Measurements from ENCODE around the gene ZC3H7B. TPM values are rescaled to one million over a fixed set of nuclear protein-coding genes. Genes with fewer than 3 reads are reported as not detected.

Gene ZC3H7B
- total RNA-seq, 1 experiment from 2014 or later: 34.8 TPM

DNA sequence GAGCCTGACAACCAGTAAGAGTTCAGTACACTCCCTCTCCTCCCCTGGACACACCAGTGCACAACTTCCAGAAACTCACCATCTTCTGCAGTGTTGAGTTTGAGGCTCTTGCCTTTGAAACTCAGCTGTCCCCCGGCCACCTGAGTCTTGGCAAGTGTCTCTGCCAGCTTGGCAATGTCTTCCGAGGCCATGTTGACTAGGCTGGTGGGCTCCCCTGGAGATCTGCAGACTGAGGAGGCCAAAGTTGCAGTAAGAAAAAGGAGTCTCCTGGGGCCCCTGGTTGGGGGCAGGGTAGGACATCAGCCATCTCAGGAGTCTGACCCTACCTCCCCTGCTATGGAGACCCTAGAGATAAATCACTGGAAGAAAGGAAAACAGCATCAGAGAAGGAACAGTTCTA lies 20.5 kb upstream of the ZC3H7B start:
- ATAC-seq (no peak), DNase-seq (no peak)
- H3K4me3 ChIP-seq (ENCODE audit: low read length): no peak overlapping the region
- H3K4me2 ChIP-seq (ENCODE audit: low read length): no peak overlapping the region
- ChIA-PET POLR2A (ENCODE audit: unreplicated experiment) (no interaction called here), CTCF (interaction anchor here (0.6 kb wide), 1 partner anchor 84 kb away, joined by 5 read pairs; no protein-coding TSS in a partner anchor)
- H3K79me2 ChIP-seq (ENCODE audit: low read length): peaks cover 65% of the 10 kb centered on the region
- H3F3A ChIP-seq (ENCODE audit: low read length, unreplicated experiment): no peaks in the 10 kb centered on the region
- no peaks in the 10 kb centered on the region for H3K27me3 ChIP-seq (ENCODE audit: low read length)
- peaks cover 38% of the 10 kb centered on the region for H3K36me3 ChIP-seq (ENCODE audit: low read depth, low read length)
- no peaks in the 10 kb centered on the region for H3K9me2 ChIP-seq (replicated peaks; ENCODE audit: low read length)
- TF ChIP-seq EZH2phosphoT487 (IDR thresholded peaks at IDR 0.05; ENCODE audit: borderline replicate concordance, low read length): no peak
- no peak for TF ChIP-seq EZH2 (IDR thresholded peaks at IDR 0.05; ENCODE audit: low read length, unreplicated experiment)
- TF ChIP-seq, protein P1, sequence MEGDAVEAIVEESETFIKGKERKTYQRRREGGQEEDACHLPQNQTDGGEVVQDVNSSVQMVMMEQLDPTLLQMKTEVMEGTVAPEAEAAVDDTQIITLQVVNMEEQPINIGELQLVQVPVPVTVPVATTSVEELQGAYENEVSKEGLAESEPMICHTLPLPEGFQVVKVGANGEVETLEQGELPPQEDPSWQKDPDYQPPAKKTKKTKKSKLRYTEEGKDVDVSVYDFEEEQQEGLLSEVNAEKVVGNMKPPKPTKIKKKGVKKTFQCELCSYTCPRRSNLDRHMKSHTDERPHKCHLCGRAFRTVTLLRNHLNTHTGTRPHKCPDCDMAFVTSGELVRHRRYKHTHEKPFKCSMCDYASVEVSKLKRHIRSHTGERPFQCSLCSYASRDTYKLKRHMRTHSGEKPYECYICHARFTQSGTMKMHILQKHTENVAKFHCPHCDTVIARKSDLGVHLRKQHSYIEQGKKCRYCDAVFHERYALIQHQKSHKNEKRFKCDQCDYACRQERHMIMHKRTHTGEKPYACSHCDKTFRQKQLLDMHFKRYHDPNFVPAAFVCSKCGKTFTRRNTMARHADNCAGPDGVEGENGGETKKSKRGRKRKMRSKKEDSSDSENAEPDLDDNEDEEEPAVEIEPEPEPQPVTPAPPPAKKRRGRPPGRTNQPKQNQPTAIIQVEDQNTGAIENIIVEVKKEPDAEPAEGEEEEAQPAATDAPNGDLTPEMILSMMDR (conservative IDR thresholded peaks at IDR 0.05; ENCODE audit: low read depth, low read length): no peak
- peaks cover 23% of the 10 kb centered on the region for H4K20me1 ChIP-seq (ENCODE audit: low read length)
- H3K9ac ChIP-seq (ENCODE audit: low read length): no peak overlapping the region
- H2AFZ ChIP-seq (ENCODE audit: low read length): no peak overlapping the region
- no TSS peak for BruUV-seq (replicated peaks)
- H3K9me3 ChIP-seq (ENCODE audit: low read length): no peaks in the 10 kb centered on the region
- peaks cover 9% of the 10 kb centered on the region for H3K4me1 ChIP-seq (ENCODE audit: insufficient read depth, low read length)
- intact Hi-C loops (cut with micrococcal nuclease): no loop called here
- H3K27ac ChIP-seq (ENCODE audit: low read length): no peak overlapping the region

DNA sequence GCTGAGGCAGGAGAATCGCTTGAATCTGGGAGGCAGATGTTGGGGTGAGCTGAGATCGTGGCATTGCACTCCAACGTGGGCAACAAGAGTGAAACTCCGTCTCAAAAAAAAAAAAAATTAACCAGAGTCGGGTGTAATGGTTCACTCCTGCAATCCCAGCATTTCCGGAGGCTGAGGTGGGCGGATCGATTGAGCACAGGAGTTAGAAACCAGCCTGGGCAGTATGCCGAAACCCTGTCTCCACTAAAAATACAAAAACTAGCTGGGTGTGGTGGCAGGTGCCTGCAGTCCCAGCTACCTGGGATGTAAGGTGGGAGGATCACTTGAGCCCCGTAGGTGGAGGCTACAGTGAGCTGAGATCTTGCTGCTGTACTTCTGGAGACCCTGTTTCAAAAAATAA lies 16.9 kb upstream of the ZC3H7B start:
- peak overlapping the region; percentile 96 for H3K4me3 ChIP-seq (ENCODE audit: low read length)
- H3K9me3 ChIP-seq (ENCODE audit: low read length): no peaks in the 10 kb centered on the region
- no peaks in the 10 kb centered on the region for H3F3A ChIP-seq (ENCODE audit: low read length, unreplicated experiment)
- no peaks in the 10 kb centered on the region for H3K27me3 ChIP-seq (ENCODE audit: low read length)
- no peak for ATAC-seq
- no peak for DNase-seq
- H3K9ac ChIP-seq (ENCODE audit: low read length): peak overlapping the region; percentile 97
- intact Hi-C loops (cut with micrococcal nuclease): no loop called here
- H3K4me2 ChIP-seq (ENCODE audit: low read length): peak overlapping the region; percentile 100
- H3K79me2 ChIP-seq (ENCODE audit: low read length): peaks cover 62% of the 10 kb centered on the region
- TF ChIP-seq EZH2 (IDR thresholded peaks at IDR 0.05; ENCODE audit: low read length, unreplicated experiment) (no peak), EZH2phosphoT487 (IDR thresholded peaks at IDR 0.05; ENCODE audit: borderline replicate concordance, low read length) (no peak)
- TF ChIP-seq, protein P1 (conservative IDR thresholded peaks at IDR 0.05; ENCODE audit: low read depth, low read length): no peak
- peak overlapping the region; percentile 90 for H3K27ac ChIP-seq (ENCODE audit: low read length)
- CTCF ChIA-PET: no interaction called here
- no peak overlapping the region for H2AFZ ChIP-seq (ENCODE audit: low read length)
- POLR2A ChIA-PET (ENCODE audit: unreplicated experiment): no interaction called here
- H3K36me3 ChIP-seq (ENCODE audit: low read depth, low read length): peaks cover 27% of the 10 kb centered on the region
- BruUV-seq (replicated peaks): no TSS peak
- H3K4me1 ChIP-seq (ENCODE audit: insufficient read depth, low read length): peaks cover 32% of the 10 kb centered on the region
- peaks cover 23% of the 10 kb centered on the region for H4K20me1 ChIP-seq (ENCODE audit: low read length)
- no peaks in the 10 kb centered on the region for H3K9me2 ChIP-seq (replicated peaks; ENCODE audit: low read length)

DNA sequence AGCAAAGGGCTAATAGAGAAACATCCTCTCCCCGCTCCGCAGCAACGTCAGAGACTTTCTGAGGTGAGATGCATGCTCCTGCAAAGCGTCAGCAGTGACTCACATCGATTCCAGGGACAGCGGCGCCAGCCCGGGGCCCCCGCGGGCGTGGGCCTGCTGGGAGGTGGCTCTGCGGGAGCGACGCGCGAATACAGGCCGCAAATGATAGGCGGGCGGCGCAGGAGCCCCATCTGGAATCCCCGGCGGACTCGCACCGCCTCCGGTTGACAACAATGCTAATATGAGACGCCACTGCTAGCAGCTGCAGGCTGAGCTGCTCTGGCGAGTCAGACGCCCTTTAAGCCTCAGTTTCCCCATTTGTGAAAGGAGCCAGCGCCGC lies 15.9 kb upstream of the ZC3H7B start:
- peak; percentile 87 for DNase-seq
- Histone ChIP-seq H3K4me3 (ENCODE audit: low read length) (peak overlapping the region; percentile 96), H3K9me2 (replicated peaks; ENCODE audit: low read length) (no peaks in the 10 kb centered on the region), H3K9me3 (ENCODE audit: low read length) (no peaks in the 10 kb centered on the region), H3K4me1 (ENCODE audit: insufficient read depth, low read length) (peaks cover 39% of the 10 kb centered on the region), H3K27me3 (ENCODE audit: low read length) (no peaks in the 10 kb centered on the region), H3K27ac (ENCODE audit: low read length) (peak overlapping the region; percentile 90), H3K9ac (ENCODE audit: low read length) (peak overlapping the region; percentile 97), H3K4me2 (ENCODE audit: low read length) (peak overlapping the region; percentile 100), H2AFZ (ENCODE audit: low read length) (peak overlapping the region; percentile 75), H3K36me3 (ENCODE audit: low read depth, low read length) (peaks cover 27% of the 10 kb centered on the region), H3K79me2 (ENCODE audit: low read length) (peaks cover 55% of the 10 kb centered on the region), H4K20me1 (ENCODE audit: low read length) (peaks cover 21% of the 10 kb centered on the region), H3F3A (ENCODE audit: low read length, unreplicated experiment) (peaks cover 2% of the 10 kb centered on the region)
- ChIA-PET POLR2A (ENCODE audit: unreplicated experiment) (no interaction called here), CTCF (no interaction called here)
- peak; percentile 52 for ATAC-seq
- intact Hi-C loops (cut with micrococcal nuclease): loop anchor here (5.0 kb wide), 1 partner anchor 97 kb away; the partner anchor contains the start of gene TEF
- TF ChIP-seq EZH2 (IDR thresholded peaks at IDR 0.05; ENCODE audit: low read length, unreplicated experiment) (no peak), EZH2phosphoT487 (IDR thresholded peaks at IDR 0.05; ENCODE audit: borderline replicate concordance, low read length) (no peak)
- TF ChIP-seq, protein P1 (conservative IDR thresholded peaks at IDR 0.05; ENCODE audit: low read depth, low read length): no peak
- no TSS peak for BruUV-seq (replicated peaks)
